GM23338 (cell line): ENCODE results near the gene NFXL1. TPM values are rescaled to one million over a fixed set of nuclear protein-coding genes. Genes with fewer than 3 reads are reported as not detected.

Source experiments
- ATAC-seq: fragments of 200-7000 bp; cut with Tn5 transposase; 3 replicates; pipeline ENCODE4 v1.9.1; 2020
- DNase-seq: peaks from one replicate; pipeline ENCODE4 v3.0.0-alpha.2; 2015; ENCODE audit warnings: low spot score
- H2AFZ ChIP-seq: fragments of 200-600 bp; sonication (generic); 2 replicates; pipeline ENCODE4 v1.8.0; 2016; ENCODE audit warnings: antibody characterized with exemption, mild to moderate bottlenecking, moderate library complexity
- H3F3A ChIP-seq: fragments of 200-600 bp; sonication (generic); replicated peaks from 2 replicates; pipeline ENCODE4 v1.8.0; 2017; ENCODE audit warnings: antibody characterized with exemption, mixed run types, low read depth
- H3K27ac ChIP-seq: fragments of 200-600 bp; sonication (generic); 2 replicates; pipeline ENCODE4 v1.6.1; 2016; ENCODE audit warnings: low read depth
- H3K27me3 ChIP-seq: fragments of 200-600 bp; sonication (generic); 2 replicates; pipeline ENCODE4 v1.8.0; 2016; ENCODE audit warnings: mild to moderate bottlenecking, mixed run types, moderate library complexity; ENCODE audit not compliant: insufficient read depth
- H3K36me3 ChIP-seq: fragments of 200-600 bp; sonication (generic); 2 replicates; pipeline ENCODE4 v1.8.0; 2016; ENCODE audit warnings: mild to moderate bottlenecking; ENCODE audit not compliant: insufficient read depth
- H3K4me1 ChIP-seq: fragments of 200-600 bp; sonication (generic); 2 replicates; pipeline ENCODE4 v1.8.0; 2016; ENCODE audit warnings: mild to moderate bottlenecking, moderate library complexity; ENCODE audit not compliant: insufficient read depth
- H3K4me2 ChIP-seq: fragments of 200-600 bp; sonication (generic); 2 replicates; pipeline ENCODE4 v1.7.1; 2017; ENCODE audit warnings: mixed run types
- H3K4me3 ChIP-seq: fragments of 200-600 bp; sonication (generic); 2 replicates; pipeline ENCODE4 v1.6.1; 2016; ENCODE audit warnings: mixed run types
- H3K79me2 ChIP-seq: fragments of 200-600 bp; sonication (generic); replicated peaks from 2 replicates; pipeline ENCODE4 v1.8.0; 2017; ENCODE audit warnings: mild to moderate bottlenecking; ENCODE audit not compliant: insufficient read depth
- H3K9me2 ChIP-seq: fragments of 200-600 bp; sonication (generic); 2 replicates; pipeline ENCODE4 v1.8.0; 2017; ENCODE audit not compliant: insufficient read depth
- H4K20me1 ChIP-seq: fragments of 200-600 bp; sonication (generic); replicated peaks from 2 replicates; pipeline ENCODE4 v1.8.0; 2017; ENCODE audit warnings: mild to moderate bottlenecking; ENCODE audit not compliant: insufficient read depth
- H3K27ac Mint-ChIP-seq: 2 replicates; pipeline ENCODE4 v1.8.0; 2020; ENCODE audit warnings: inconsistent platforms, mild to moderate bottlenecking, moderate library complexity, mixed read lengths
- H3K27me3 Mint-ChIP-seq: 3 replicates; pipeline ENCODE4 v1.8.0; 2022; ENCODE audit warnings: low read depth, mild to moderate bottlenecking, moderate library complexity, mixed read lengths, inconsistent platforms; ENCODE audit not compliant: insufficient read depth, poor library complexity
- H3K36me3 Mint-ChIP-seq: 3 replicates; pipeline ENCODE4 v1.8.0; 2021; ENCODE audit warnings: low read depth, mild to moderate bottlenecking, inconsistent platforms, moderate library complexity, mixed read lengths
- H3K4me1 Mint-ChIP-seq: 3 replicates; pipeline ENCODE4 v1.8.0; 2020; ENCODE audit warnings: mild to moderate bottlenecking, inconsistent platforms, mixed read lengths
- H3K4me3 Mint-ChIP-seq: 3 replicates; pipeline ENCODE4 v1.8.0; 2021; ENCODE audit warnings: moderate library complexity, mild to moderate bottlenecking, inconsistent platforms, mixed read lengths
- H3K9me3 Mint-ChIP-seq: 3 replicates; pipeline ENCODE4 v1.8.0; 2020; ENCODE audit warnings: moderate library complexity, mild to moderate bottlenecking, inconsistent platforms, mixed read lengths
- CREB1 ChIP-seq: fragments of 250-450 bp; sonication (Bioruptor Pico); IDR thresholded peaks from 2 replicates; pipeline ENCODE4 v1.5.0; 2020; ENCODE audit warnings: low read depth, mild to moderate bottlenecking, moderate library complexity
- CTCF ChIP-seq, 2 experiments: fragments of 200-600 bp in 1 of 2; sonication (generic) in 1 of 2; conservative IDR thresholded peaks; 2 replicates each; pipeline versions ENCODE4 v1.5.1 to v1.6.1; 2016 to 2017; ENCODE audit warnings: antibody characterized with exemption in 2 of 2, low read depth in 2 of 2, mild to moderate bottlenecking in 2 of 2, moderate library complexity in 1 of 2
- EZH2 ChIP-seq: fragments of 200-600 bp; sonication (generic); IDR thresholded peaks from one replicate; pipeline ENCODE4 v1.8.0; 2017; ENCODE audit warnings: antibody characterized with exemption, mild to moderate bottlenecking, low read depth; ENCODE audit not compliant: unreplicated experiment
- EZH2phosphoT487 ChIP-seq: fragments of 200-600 bp; sonication (generic); IDR thresholded peaks from one replicate; pipeline ENCODE4 v1.8.1; 2018; ENCODE audit warnings: antibody characterized with exemption; ENCODE audit not compliant: unreplicated experiment
- JUNB ChIP-seq: IDR thresholded peaks from one replicate; pipeline ENCODE4 v1.6.1; 2016; ENCODE audit warnings: antibody characterized with exemption; ENCODE audit not compliant: unreplicated experiment
- NANOG ChIP-seq: IDR thresholded peaks from 2 replicates; pipeline ENCODE4 v1.6.1; 2016; ENCODE audit warnings: antibody characterized with exemption, borderline replicate concordance
- POLR2AphosphoS5 ChIP-seq: IDR thresholded peaks from 2 replicates; pipeline ENCODE4 v1.6.1; 2016; ENCODE audit warnings: antibody characterized with exemption, low read depth
- REST ChIP-seq: IDR thresholded peaks from one replicate; pipeline ENCODE4 v1.6.1; 2018; ENCODE audit warnings: antibody characterized with exemption; ENCODE audit not compliant: unreplicated experiment
- STAT1 ChIP-seq: IDR thresholded peaks from one replicate; pipeline ENCODE4 v1.6.1; 2016; ENCODE audit warnings: antibody characterized with exemption; ENCODE audit not compliant: unreplicated experiment
- ZNF114 ChIP-seq: fragments of 250-450 bp; sonication (Bioruptor Pico); IDR thresholded peaks from 2 replicates; pipeline ENCODE4 v1.5.0; 2020; ENCODE audit warnings: mild to moderate bottlenecking, moderate library complexity
- ZNF331 ChIP-seq: fragments of 250-450 bp; sonication (Bioruptor Pico); IDR thresholded peaks from 2 replicates; pipeline ENCODE4 v1.5.0; 2020; ENCODE audit warnings: low read depth, mild to moderate bottlenecking, moderate library complexity
- ZNF462 ChIP-seq: fragments of 250-450 bp; sonication (Bioruptor Pico); IDR thresholded peaks from 2 replicates; pipeline ENCODE4 v1.5.0; 2020; ENCODE audit warnings: mild to moderate bottlenecking, moderate library complexity
- polyA plus RNA-seq: library from polyadenylated mRNA; unstranded; fragments of >200 nt; fragmentation: Nextera tagmentation; extraction: Ambion mirVana; gene quantifications from 2 replicates; pipeline ENCODE4 v1.2.1, GENCODE V29; 2016
- total RNA-seq: library from RNA; depleted of rRNA; stranded (reverse); fragments of >200 nt; shearing (Covaris generic); gene quantifications from 2 replicates; pipeline ENCODE4 v1.2.3, GENCODE V29; 2014
- TF ChIP-seq, protein P1 (sequence below): IDR thresholded peaks from 2 replicates; pipeline ENCODE4 v1.6.1; 2016; ENCODE audit warnings: antibody characterized with exemption

Gene NFXL1
- total and polyA plus RNA-seq, 2 experiments from 2014 or later, result 19.4 to 31.7 TPM

- no peaks in the 10 kb centered on the region for H4K20me1 ChIP-seq
- H3K36me3 ChIP-seq, result no peaks in the 10 kb centered on the region
- no peak overlapping the region for H3K27ac ChIP-seq
- peaks cover 1% of the 10 kb centered on the region for H3K27me3 Mint-ChIP-seq
- no peaks in the 10 kb centered on the region; the same call in 1 of the 2 replicates for H3K9me2 ChIP-seq
- no peaks in the 10 kb centered on the region for H3F3A ChIP-seq
- H3K36me3 Mint-ChIP-seq, result no peaks in the 10 kb centered on the region; the same call in 2 of the 3 replicates
- H3K4me1 Mint-ChIP-seq, result no peaks in the 10 kb centered on the region
- TF ChIP-seq ZNF462 (CRISPR knock-in tag) (no peak), POLR2AphosphoS5 (no peak), REST (no peak), STAT1 (no peak), NANOG (no peak), JUNB (no peak), EZH2 (no peak), CREB1 (CRISPR knock-in tag) (no peak), EZH2phosphoT487 (no peak), ZNF114 (CRISPR knock-in tag) (no peak), CTCF (conservative IDR thresholded peaks at IDR 0.05; ENCODE audit: low read depth in 2 of 2) (no peak), ZNF331 (CRISPR knock-in tag) (no peak)
- TF ChIP-seq, protein P1, sequence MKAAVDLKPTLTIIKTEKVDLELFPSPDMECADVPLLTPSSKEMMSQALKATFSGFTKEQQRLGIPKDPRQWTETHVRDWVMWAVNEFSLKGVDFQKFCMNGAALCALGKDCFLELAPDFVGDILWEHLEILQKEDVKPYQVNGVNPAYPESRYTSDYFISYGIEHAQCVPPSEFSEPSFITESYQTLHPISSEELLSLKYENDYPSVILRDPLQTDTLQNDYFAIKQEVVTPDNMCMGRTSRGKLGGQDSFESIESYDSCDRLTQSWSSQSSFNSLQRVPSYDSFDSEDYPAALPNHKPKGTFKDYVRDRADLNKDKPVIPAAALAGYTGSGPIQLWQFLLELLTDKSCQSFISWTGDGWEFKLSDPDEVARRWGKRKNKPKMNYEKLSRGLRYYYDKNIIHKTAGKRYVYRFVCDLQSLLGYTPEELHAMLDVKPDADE, result no peak
- H3K4me1 ChIP-seq, result no peaks in the 10 kb centered on the region
- no peak overlapping the region for H3K4me3 Mint-ChIP-seq
- no peaks in the 10 kb centered on the region; the same call in none of the 3 replicates for H3K9me3 Mint-ChIP-seq
- no peak overlapping the region for H3K4me3 ChIP-seq
- H3K27ac Mint-ChIP-seq, result no peak overlapping the region
- no peaks in the 10 kb centered on the region for H3K79me2 ChIP-seq
- H3K4me2 ChIP-seq, result no peak overlapping the region
- DNase-seq, result no peak
- no peak for ATAC-seq
- no peaks in the 10 kb centered on the region for H3K27me3 ChIP-seq
- no peak overlapping the region for H2AFZ ChIP-seq
Observed at GRCh38 chr4:47804598-47804997, 109.8 kb downstream of the NFXL1 start.
